ENCODE results near the gene CPVL. TPM values are rescaled to one million over a fixed set of nuclear protein-coding genes. Genes with fewer than 3 reads are reported as not detected.

Gene CPVL
- polyA plus RNA-seq, 2 of the 4 experiments (the other 2 are of a cell fraction): 0.05 TPM; not detected in 1

DNA sequence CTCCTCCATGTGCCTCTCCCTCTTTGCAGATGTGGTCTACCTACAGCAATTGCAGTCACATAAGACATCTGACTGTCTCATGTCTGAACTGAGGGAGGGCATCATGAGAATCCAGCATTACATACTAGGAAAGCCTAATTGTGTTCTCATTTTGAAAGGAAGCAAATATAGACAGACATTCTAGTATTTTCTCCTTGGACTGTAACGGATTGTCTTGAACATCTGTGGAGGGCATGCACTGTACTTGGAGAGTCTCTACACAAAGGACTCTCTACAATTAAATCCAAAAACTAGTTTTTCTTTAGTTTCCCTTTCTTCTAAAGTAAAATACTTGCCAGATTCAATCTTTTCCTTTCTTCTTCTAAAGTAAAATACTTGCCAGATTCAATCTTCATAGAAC, 153.5 kb downstream of the CPVL start:
- Histone ChIP-seq H3K9me3 (no peaks in the 10 kb centered on the region), H3K4me2 (no peak overlapping the region), H3K27ac (no peak overlapping the region), H3K4me3 (no peak overlapping the region), H3K4me1 (no peaks in the 10 kb centered on the region)
- ATAC-seq (no peak), FAIRE-seq (no peak), DNase-seq (ENCODE audit: low read depth in 1 of 2, low spot score in 1 of 2) (no peak)
- ChIA-PET CTCF (no interaction called here), POLR2A (no interaction called here)
- WGBS (ENCODE audit: missing lambda C conversion rate): 33% methylated on average over 1 of the region's 1 CpG
- TF ChIP-seq SREBF2 (IDR thresholded peaks at IDR 0.05): no peak
- no peak for TF ChIP-seq RCOR1 (IDR thresholded peaks at IDR 0.05; ENCODE audit: low read depth, low read length)
- no peak for TF ChIP-seq JUNB (IDR thresholded peaks at IDR 0.05)
- TF ChIP-seq ZFP36 (IDR thresholded peaks at IDR 0.05; ENCODE audit: borderline replicate concordance, partially characterized antibody): no peak
- no peak for TF ChIP-seq NFE2L2 (conservative IDR thresholded peaks at IDR 0.05; ENCODE audit: low read length)
- no peak for TF ChIP-seq CBX8 (IDR thresholded peaks at IDR 0.05)
- no peak for TF ChIP-seq HEYL (CRISPR knock-in tag; IDR thresholded peaks at IDR 0.05)
- TF ChIP-seq RAD21 (conservative IDR thresholded peaks at IDR 0.05 in 1 of 2, IDR thresholded peaks at IDR 0.05 in 1 of 2): no peak
- TF ChIP-seq CEBPB (IDR thresholded peaks at IDR 0.05): no peak

DNA sequence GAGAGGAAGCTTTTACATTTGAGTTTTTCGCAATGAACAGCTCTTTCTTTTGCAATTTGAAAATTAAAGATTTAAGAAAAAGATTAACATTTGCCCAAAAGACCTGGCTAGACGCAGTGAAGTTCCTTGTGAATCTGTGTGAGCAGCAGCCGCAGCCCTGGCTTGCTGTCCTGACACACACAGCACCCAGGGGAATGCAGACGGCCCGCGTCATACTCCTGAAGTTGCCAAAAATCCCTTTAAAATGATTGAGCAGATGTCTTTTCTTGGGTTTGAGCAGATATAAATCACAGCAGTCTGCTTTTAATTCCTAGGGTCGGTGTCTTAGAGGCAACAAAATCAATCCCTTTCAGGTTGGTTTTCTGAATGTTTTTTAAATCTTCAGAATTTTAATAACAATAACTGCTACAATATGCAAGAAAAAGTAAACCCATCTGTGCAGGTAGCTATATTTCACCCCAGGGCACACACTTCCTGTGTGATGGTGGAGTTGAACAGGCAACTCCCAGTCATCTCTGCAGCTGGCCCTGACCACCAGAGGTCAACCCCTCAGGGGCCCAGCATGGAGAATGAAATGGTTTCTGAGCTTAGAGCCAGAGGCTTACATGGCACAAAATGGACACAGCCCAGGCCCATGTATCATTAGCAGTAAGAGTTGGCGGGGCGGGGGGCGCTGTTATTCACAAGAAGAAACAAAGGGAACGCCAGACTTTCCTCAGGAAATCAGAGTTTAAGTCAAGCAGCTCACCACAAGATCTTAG, 156.0 kb downstream of the CPVL start:
- Histone ChIP-seq H3K4me1 (no peaks in the 10 kb centered on the region), H3K27ac (no peak overlapping the region), H3K4me2 (no peak overlapping the region), H3K9me3 (no peaks in the 10 kb centered on the region), H3K4me3 (no peak overlapping the region)
- DNase-seq (ENCODE audit: low read depth in 1 of 2, low spot score in 1 of 2): no peak
- ATAC-seq: no peak
- CTCF ChIA-PET: interaction anchor here (1.3 kb wide), 1 partner anchor 68 kb away, joined by 3 read pairs; no protein-coding TSS in a partner anchor
- WGBS (ENCODE audit: missing lambda C conversion rate): 50% methylated on average over 11 of the region's 11 CpGs
- POLR2A ChIA-PET: no interaction called here
- no peak for FAIRE-seq
- no peak for TF ChIP-seq NFE2L2 (conservative IDR thresholded peaks at IDR 0.05; ENCODE audit: low read length)

DNA sequence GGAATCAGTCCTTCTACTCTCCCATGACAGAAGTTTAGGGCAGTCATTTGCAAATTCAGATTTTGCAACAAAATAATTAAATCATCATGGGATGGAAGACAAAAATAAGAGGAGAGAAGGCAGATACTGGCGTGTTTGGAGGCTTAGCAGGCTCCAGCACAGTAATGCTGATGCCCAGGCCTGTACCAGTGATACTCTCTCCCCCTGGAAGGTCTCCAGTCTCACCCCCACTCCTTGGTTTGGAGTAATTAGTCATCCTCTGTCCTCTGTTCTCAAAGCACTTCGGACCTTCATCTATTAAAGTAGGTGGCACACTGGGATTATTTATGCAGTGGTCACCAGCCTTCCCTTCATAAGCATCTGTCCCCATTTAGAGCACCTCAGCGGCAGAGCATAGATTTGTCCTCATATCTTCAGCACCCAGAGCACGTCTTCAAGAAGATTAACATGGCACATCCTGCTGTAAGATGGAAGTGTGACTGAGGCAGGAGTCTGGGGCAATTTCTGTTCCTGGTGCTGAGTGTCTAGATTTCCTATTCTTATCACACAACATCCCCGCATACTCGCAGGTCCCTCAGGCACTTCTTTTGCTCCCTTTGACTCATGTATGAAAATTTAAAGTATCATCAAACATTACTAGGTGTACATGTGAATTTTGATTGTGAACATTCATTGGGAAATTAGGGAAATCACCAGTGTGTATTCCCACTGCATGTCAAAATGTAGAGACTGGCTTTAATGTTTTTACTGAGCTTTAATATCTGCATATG, 156.9 kb downstream of the CPVL start:
- H3K27ac ChIP-seq: no peak overlapping the region
- WGBS (ENCODE audit: missing lambda C conversion rate): 50% methylated on average over 6 of the region's 6 CpGs
- FAIRE-seq (no peak), DNase-seq (ENCODE audit: low read depth in 1 of 2, low spot score in 1 of 2) (no peak), ATAC-seq (no peak)
- CTCF ChIA-PET: interaction anchor here (1.3 kb wide), 1 partner anchor 67 kb away, joined by 3 read pairs; no protein-coding TSS in a partner anchor
- no peaks in the 10 kb centered on the region for H3K4me1 ChIP-seq
- no peak overlapping the region for H3K4me3 ChIP-seq
- POLR2A ChIA-PET: no interaction called here
- no peaks in the 10 kb centered on the region for H3K9me3 ChIP-seq
- no peak for TF ChIP-seq NPAS2 (CRISPR knock-in tag; IDR thresholded peaks at IDR 0.05; ENCODE audit: borderline replicate concordance)
- TF ChIP-seq EP300 (IDR thresholded peaks at IDR 0.05): no peak
- no peak for TF ChIP-seq CEBPB (IDR thresholded peaks at IDR 0.05)
- no peak overlapping the region for H3K4me2 ChIP-seq

DNA sequence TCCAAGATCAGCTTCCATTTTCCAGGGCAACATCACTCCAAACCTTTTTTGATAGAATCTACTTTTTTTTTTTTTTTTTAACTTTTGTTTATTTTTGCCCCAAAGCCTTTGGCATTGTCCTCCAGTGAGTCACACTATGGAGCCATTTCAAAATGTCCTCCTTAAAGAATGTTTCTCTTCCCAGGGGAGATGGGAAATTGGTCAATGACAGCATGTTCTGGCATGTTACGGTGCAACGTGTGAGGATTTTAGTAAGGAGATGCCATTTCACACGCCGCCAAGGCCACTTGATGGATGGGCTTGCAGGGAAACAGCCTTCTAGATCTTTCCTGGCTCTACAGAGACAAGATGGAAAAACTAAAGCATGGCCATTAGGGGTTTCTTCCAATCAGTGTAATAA, 157.5 kb downstream of the CPVL start:
- FAIRE-seq: no peak
- DNase-seq (ENCODE audit: low read depth in 1 of 2, low spot score in 1 of 2): no peak

DNA sequence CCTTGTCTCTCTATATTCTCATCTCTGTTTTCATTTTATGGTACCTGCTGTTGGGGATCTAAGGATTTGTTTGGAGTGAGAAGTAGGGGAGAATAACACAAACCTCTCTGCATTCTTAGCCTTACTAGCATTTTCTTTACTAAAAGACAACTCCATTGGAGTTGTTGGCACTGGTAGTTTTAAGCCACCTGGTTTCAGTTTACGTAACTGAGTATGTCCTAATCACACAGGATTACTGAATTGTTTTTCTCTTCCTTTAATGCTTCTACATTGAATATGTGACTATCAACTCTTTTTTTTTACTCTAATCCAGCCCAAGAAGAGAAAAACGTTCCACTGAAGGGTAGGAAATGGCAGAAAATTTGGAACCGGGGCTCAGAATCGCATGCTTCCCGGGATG, 158.2 kb downstream of the CPVL start:
- FAIRE-seq (no peak), DNase-seq (ENCODE audit: low read depth in 1 of 2, low spot score in 1 of 2) (no peak), ATAC-seq (no peak)
- H3K27ac ChIP-seq: no peak overlapping the region
- WGBS (ENCODE audit: missing lambda C conversion rate): 52% methylated on average over 5 of the region's 5 CpGs
- ChIA-PET CTCF (interaction anchor here (0.6 to 1.5 kb wide), 2 partner anchors 61 to 187 kb away, joined by 3 read pairs; no protein-coding TSS in a partner anchor), POLR2A (no interaction called here)
- no peak overlapping the region for H3K4me3 ChIP-seq
- TF ChIP-seq MYC (IDR thresholded peaks at IDR 0.05; ENCODE audit: borderline replicate concordance, low read length) (no peak), HEYL (CRISPR knock-in tag; IDR thresholded peaks at IDR 0.05) (no peak), POLR2AphosphoS2 (conservative IDR thresholded peaks at IDR 0.05; ENCODE audit: low read length) (no peak), SMC3 (IDR thresholded peaks at IDR 0.05) (no peak)
- no peaks in the 10 kb centered on the region for H3K4me1 ChIP-seq
- H3K4me2 ChIP-seq: no peak overlapping the region
- H3K9me3 ChIP-seq: no peaks in the 10 kb centered on the region

More for the DNA sequence above, 157.5 kb downstream of the CPVL start:
- Histone ChIP-seq H3K9me3 (no peaks in the 10 kb centered on the region), H3K4me2 (no peak overlapping the region), H3K4me1 (no peaks in the 10 kb centered on the region), H3K4me3 (no peak overlapping the region), H3K27ac (no peak overlapping the region)
- no peak for ATAC-seq
- TF ChIP-seq HDAC2 (IDR thresholded peaks at IDR 0.05): no peak
- TF ChIP-seq ZNF302 (CRISPR knock-in tag; IDR thresholded peaks at IDR 0.05): no peak
- no peak for TF ChIP-seq RNF2 (IDR thresholded peaks at IDR 0.05; ENCODE audit: borderline replicate concordance, low read depth)
- TF ChIP-seq ZC3H11A (IDR thresholded peaks at IDR 0.05): no peak
- TF ChIP-seq RAD21 (conservative IDR thresholded peaks at IDR 0.05 in 1 of 2, IDR thresholded peaks at IDR 0.05 in 1 of 2): no peak
- WGBS (ENCODE audit: missing lambda C conversion rate): 61% methylated on average over 4 of the region's 4 CpGs
- ChIA-PET POLR2A (no interaction called here), CTCF (interaction anchor here (0.6 to 1.5 kb wide), 2 partner anchors 62 to 186 kb away, joined by 3 read pairs; no protein-coding TSS in a partner anchor)

Measured in A549 (cell line).